ENCODE data around the gene SOS1. TPM values are rescaled to one million over a fixed set of nuclear protein-coding genes. Genes with fewer than 3 reads are reported as not detected.

Gene SOS1
- total and polyA plus RNA-seq, 2 donors (not counting 1 experiment from before 2014, with no cell fraction given), result 24.9 to 27.6 TPM

- TF ChIP-seq EZH2 (IDR thresholded peaks at IDR 0.05; ENCODE audit: low read length, missing control alignments), result no peak
- no peak overlapping the region for H3K4me2 ChIP-seq (ENCODE audit: extremely low read depth, insufficient read depth, low read length)
- H3K9me3 ChIP-seq (ENCODE audit: control insufficient read depth, insufficient read depth, low read depth, low read length), result no peaks in the 10 kb centered on the region
- H3K79me2 ChIP-seq (ENCODE audit: control insufficient read depth, insufficient read depth, low read length), result no peaks in the 10 kb centered on the region
- H3K27me3 ChIP-seq (ENCODE audit: control insufficient read depth, insufficient read depth, low read length), result no peaks in the 10 kb centered on the region
- no peak overlapping the region for H3K27ac ChIP-seq (ENCODE audit: insufficient read depth, low read length)
- no peak overlapping the region for H3K9ac ChIP-seq (ENCODE audit: insufficient read depth, low read length)
- no peak overlapping the region for H3K4me3 ChIP-seq (replicated peaks in 1 of 4; ENCODE audit: control extremely low read depth in 1 of 4, insufficient read depth in 1 of 4, low read depth in 3 of 4, low read length in 4 of 4)
- no peak for DNase-seq (ENCODE audit: low read depth in 2 of 2)
- no peak overlapping the region for H2AFZ ChIP-seq (ENCODE audit: low read length)
- no peaks in the 10 kb centered on the region for H4K20me1 ChIP-seq (ENCODE audit: control insufficient read depth, extremely low read depth, insufficient read depth, low read length)
- no peaks in the 10 kb centered on the region for H3K36me3 ChIP-seq (ENCODE audit: control insufficient read depth, insufficient read depth, low read length)
- no peaks in the 10 kb centered on the region for H3K4me1 ChIP-seq (ENCODE audit: control insufficient read depth, extremely low read depth, insufficient read depth, low read length)
These were observed 147.6 kb downstream of the SOS1 start for GRCh38 chr2:38973266-38973665.

- no peak overlapping the region for H3K4me3 ChIP-seq (replicated peaks in 1 of 4; ENCODE audit: control extremely low read depth in 1 of 4, insufficient read depth in 1 of 4, low read depth in 3 of 4, low read length in 4 of 4)
- H3K36me3 ChIP-seq (ENCODE audit: control insufficient read depth, insufficient read depth, low read length), result no peaks in the 10 kb centered on the region
- TF ChIP-seq CTCF (conservative IDR thresholded peaks at IDR 0.05 in 1 of 2, IDR thresholded peaks at IDR 0.05 in 1 of 2; ENCODE audit: low read depth in 1 of 2, low read length in 2 of 2), result no peak
- TF ChIP-seq EZH2 (IDR thresholded peaks at IDR 0.05; ENCODE audit: low read length, missing control alignments), result no peak
- no peak overlapping the region for H3K4me2 ChIP-seq (ENCODE audit: extremely low read depth, insufficient read depth, low read length)
- H4K20me1 ChIP-seq (ENCODE audit: control insufficient read depth, extremely low read depth, insufficient read depth, low read length), result no peaks in the 10 kb centered on the region
- no peak for DNase-seq (ENCODE audit: low read depth in 2 of 2)
- H3K27ac ChIP-seq (ENCODE audit: insufficient read depth, low read length), result no peak overlapping the region
- no peak overlapping the region for H3K9ac ChIP-seq (ENCODE audit: insufficient read depth, low read length)
- H3K79me2 ChIP-seq (ENCODE audit: control insufficient read depth, insufficient read depth, low read length), result no peaks in the 10 kb centered on the region
- H3K27me3 ChIP-seq (ENCODE audit: control insufficient read depth, insufficient read depth, low read length), result no peaks in the 10 kb centered on the region
- no peak overlapping the region for H2AFZ ChIP-seq (ENCODE audit: low read length)
- H3K9me3 ChIP-seq (ENCODE audit: control insufficient read depth, insufficient read depth, low read depth, low read length), result no peaks in the 10 kb centered on the region
- H3K4me1 ChIP-seq (ENCODE audit: control insufficient read depth, extremely low read depth, insufficient read depth, low read length), result no peaks in the 10 kb centered on the region
These were observed 149.5 kb downstream of the SOS1 start for GRCh38 chr2:38971377-38971776.

- Histone ChIP-seq H3K9me3 (ENCODE audit: control insufficient read depth, insufficient read depth, low read depth, low read length) (no peaks in the 10 kb centered on the region), H3K79me2 (ENCODE audit: control insufficient read depth, insufficient read depth, low read length) (no peaks in the 10 kb centered on the region), H3K36me3 (ENCODE audit: control insufficient read depth, insufficient read depth, low read length) (no peaks in the 10 kb centered on the region), H3K4me1 (ENCODE audit: control insufficient read depth, extremely low read depth, insufficient read depth, low read length) (no peaks in the 10 kb centered on the region), H3K9ac (ENCODE audit: insufficient read depth, low read length) (no peak overlapping the region), H3K4me3 (replicated peaks in 1 of 4; ENCODE audit: control extremely low read depth in 1 of 4, insufficient read depth in 1 of 4, low read depth in 3 of 4, low read length in 4 of 4) (no peak overlapping the region), H3K27ac (ENCODE audit: insufficient read depth, low read length) (no peak overlapping the region), H2AFZ (ENCODE audit: low read length) (no peak overlapping the region), H3K4me2 (ENCODE audit: extremely low read depth, insufficient read depth, low read length) (no peak overlapping the region), H3K27me3 (ENCODE audit: control insufficient read depth, insufficient read depth, low read length) (no peaks in the 10 kb centered on the region), H4K20me1 (ENCODE audit: control insufficient read depth, extremely low read depth, insufficient read depth, low read length) (no peaks in the 10 kb centered on the region)
- TF ChIP-seq CTCF (conservative IDR thresholded peaks at IDR 0.05 in 1 of 2, IDR thresholded peaks at IDR 0.05 in 1 of 2; ENCODE audit: low read depth in 1 of 2, low read length in 2 of 2), result no peak
- TF ChIP-seq EZH2 (IDR thresholded peaks at IDR 0.05; ENCODE audit: low read length, missing control alignments), result no peak
- DNase-seq (ENCODE audit: low read depth in 2 of 2), result no peak
These were observed 152.8 kb downstream of the SOS1 start for GRCh38 chr2:38968021-38968420.

Data from fibroblast of lung (primary cell).